Measurements from ENCODE around the gene KLHL17.
A peak's percentile ranks its signal among the peaks of the same experiment; 100 is the strongest.
"Not testable (repeated sequence)": the region's sequence is repeated elsewhere in the genome, so short reads cannot be mapped to it uniquely, and the experiment has no call there.

Gene KLHL17

DNA sequence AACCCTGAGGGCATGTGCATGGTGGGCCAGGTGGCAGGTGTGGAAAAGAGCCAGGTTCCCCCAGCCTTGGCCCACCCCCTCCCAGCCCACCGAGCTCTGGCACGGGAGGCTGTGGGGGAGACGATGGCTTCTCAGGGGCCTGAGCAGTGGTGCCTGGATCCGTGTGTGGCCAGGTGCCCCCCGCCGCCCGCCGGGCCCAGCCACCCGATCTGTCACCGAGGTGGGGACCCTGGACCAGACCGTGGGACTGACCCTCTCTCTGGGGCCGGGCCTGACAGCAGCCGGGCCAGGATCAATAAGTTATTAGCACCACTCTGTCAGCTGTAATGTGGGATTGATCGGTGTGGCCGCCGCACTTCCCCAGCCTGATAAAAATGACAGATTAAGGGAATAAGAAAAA, 22.9 kb upstream of the KLHL17 start:
- no peak for DNase-seq (ENCODE audit: low spot score)

GRCh38 chr1:938088-938683, 22.2 kb upstream of the KLHL17 start:
- DNase-seq (ENCODE audit: low spot score): peak; percentile 71

GRCh38 chr1:938711-939489, 21.5 kb upstream of the KLHL17 start:
- DNase-seq (ENCODE audit: low spot score): no peak

DNA sequence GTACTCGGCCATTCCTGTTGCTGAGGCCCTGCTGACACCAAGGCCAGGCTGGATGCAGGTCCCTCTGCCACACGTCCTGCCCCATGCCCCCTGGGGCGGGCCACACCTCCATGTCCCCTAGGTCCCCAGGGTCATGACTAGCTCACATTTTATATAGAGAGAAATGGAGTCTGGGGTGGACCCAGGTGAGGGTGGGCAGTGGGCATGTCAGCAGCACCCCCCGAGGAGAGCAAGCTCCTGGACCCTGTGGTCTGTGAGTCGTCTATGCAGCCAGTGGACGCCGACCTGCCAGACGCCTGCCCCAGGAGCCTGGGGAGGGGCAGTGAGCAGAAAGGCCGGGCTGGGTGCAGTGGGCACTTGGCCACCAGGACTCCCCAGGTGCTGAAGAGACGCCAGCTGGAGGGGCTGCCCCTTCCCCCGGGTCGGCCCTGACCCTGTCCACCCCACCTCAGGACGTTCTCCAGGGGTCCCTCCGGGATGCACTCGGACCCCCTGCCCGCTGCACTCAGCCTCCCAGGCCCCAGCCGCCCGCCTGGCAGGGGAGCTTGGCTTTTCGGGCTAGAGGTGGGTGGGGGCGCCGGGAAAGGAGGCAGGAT, 20.8 kb upstream of the KLHL17 start:
- no peak for DNase-seq (ENCODE audit: low spot score)

GRCh38 chr1:940107-941014, 20.0 kb upstream of the KLHL17 start:
- peak; percentile 59 for DNase-seq (ENCODE audit: low spot score)

DNA sequence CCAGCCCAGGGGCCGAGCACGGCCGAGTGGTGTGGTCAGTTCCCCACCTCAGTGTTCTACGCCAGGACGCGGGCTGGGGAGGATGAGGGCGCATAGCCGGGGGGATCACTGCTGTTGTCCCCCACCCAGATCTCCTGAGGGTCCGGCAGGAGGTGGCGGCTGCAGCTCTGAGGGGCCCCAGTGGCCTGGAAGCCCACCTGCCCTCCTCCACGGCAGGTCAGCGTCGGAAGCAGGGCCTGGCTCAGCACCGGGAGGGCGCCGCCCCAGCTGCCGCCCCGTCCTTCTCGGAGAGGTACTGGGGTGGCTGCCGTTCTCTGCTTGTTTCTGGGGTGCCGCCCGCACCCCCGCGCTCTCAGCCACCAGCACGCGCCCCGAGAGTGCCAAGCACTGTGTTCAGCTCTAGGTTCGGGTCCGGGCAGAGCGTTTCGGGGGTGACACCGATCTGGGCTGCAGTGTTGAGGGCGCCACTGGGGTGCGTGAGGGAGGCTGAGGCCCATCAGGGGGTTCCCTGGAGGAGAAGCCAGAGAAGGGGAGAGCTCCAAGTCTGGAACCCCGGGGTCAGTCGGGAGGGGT, 19.3 kb upstream of the KLHL17 start:
- no peak for DNase-seq (ENCODE audit: low spot score)

DNA sequence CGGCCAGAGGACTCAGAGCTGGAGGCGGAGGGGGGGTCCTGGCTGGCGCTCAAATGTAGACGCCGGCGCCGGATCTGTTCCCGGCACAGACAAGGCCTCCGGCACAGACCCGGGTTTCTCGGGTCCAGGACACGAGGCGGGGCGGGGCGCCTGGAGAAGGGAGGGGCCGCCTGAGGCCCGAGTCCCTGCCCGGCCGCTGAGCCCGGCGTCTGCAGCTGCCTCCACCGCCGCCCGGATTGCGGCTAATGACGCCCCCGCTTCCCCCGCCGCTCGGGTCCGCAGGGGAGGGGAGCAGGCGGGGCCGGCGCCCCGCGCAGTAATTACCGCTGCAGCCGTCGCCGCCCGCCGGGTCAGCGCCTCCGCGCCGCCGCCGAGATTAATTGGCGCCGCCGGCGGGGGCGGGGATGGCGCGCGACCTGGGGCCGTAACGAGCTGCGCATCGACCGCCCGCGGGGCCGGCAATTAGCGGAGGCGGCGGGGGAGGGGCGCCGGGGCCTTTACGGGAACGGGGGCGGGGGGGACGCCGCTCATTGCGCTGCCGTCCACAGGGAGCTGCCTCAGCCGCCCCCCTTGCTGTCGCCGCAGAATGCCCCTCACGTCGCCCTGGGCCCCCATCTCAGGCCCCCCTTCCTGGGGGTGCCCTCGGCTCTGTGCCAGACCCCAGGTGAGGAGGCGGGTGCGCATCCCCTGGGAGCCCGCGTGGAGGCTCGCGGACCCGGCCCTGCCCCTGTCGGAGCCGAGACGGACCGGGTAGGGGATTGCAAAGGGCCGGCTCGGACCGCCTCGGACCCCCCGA, 18.6 kb upstream of the KLHL17 start:
- DNase-seq (ENCODE audit: low spot score): peak; percentile 50

GRCh38 chr1:942411-942821, 18.0 kb upstream of the KLHL17 start:
- DNase-seq (ENCODE audit: low spot score): no peak

DNA sequence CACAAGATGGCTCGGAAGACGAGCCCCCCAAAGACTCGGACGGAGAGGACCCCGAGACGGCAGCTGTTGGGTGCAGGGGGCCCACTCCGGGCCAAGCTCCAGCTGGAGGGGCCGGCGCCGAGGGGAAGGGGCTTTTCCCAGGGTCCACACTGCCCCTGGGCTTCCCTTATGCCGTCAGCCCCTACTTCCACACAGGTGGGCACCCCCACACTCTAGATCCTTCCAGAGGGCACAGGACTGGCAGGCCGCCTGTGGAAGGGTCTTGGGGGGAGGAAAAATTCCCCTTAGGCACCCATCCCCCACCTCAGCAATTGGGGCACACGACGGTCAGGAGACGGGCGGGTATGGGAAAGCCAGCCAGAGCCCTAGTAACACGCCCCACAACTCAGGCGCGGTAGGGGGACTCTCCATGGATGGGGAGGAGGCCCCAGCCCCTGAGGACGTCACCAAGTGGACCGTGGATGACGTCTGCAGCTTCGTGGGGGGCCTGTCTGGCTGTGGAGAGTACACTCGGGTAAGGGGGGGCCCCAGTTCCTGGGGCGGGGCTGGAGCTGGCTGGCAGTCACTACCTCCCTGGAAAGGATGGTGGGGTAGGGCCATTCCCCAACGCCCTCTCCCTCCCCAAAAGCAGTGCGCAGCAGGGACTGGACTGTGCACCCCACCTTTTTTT, 17.4 kb upstream of the KLHL17 start:
- DNase-seq (ENCODE audit: low spot score): no peak

DNA sequence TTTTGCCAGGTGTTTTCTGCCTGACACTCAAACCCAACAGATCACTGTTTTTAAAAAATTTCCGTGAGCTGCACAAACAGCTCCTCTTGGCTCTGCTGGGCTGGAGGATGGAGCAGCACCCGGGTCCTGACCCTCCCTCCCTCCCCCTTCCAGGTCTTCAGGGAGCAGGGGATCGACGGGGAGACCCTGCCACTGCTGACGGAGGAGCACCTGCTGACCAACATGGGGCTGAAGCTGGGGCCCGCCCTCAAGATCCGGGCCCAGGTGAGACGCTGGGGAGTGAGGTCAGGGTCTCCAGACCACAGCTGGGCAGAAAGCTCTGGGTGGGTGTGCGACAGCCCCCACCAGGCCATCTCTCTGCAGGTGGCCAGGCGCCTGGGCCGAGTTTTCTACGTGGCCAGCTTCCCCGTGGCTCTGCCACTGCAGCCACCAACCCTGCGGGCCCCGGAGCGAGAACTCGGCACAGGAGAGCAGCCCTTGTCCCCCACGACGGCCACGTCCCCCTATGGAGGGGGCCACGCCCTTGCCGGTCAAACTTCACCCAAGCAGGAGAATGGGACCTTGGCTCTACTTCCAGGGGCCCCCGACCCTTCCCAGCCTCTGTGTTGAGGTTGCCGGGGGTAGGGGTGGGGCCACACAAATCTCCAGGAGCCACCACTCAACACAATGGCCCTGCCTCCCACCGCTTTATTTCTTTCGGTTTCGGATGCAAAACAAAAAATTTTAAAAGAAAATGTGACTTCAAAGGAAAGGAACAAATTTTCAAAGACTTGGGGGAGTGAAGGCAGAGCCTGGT, 16.6 kb upstream of the KLHL17 start:
- no peak for DNase-seq (ENCODE audit: low spot score)

GRCh38 chr1:944341-945325, 15.8 kb upstream of the KLHL17 start:
- DNase-seq (ENCODE audit: low spot score): no peak

GRCh38 chr1:945688-946556, 14.5 kb upstream of the KLHL17 start:
- no peak for DNase-seq (ENCODE audit: low spot score)

DNA sequence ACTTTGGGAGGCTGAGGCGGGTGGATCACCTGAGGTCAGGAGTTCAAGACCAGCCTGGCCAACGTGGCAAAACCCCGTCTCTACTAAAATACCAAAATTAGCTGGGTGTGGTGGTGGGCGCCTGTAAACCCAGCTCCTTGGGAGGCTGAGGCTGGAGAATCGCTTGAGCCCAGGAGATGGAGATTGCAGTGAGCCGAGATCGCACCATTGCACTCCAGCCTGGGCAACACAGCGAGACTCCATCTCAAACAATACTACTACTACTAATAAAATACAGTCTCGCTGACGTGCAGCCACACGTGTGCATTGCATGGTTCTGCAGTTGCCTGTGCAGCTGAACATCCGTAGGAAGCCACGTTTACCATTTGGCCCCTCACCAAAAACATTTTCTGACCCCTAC, 13.6 kb upstream of the KLHL17 start:
- not testable (repeated sequence) for DNase-seq (ENCODE audit: low spot score)

GRCh38 chr1:947958-948357, 12.4 kb upstream of the KLHL17 start:
- DNase-seq (ENCODE audit: low spot score): no peak

- DNase-seq (ENCODE audit: low spot score): no peak
These were observed 10.1 kb upstream of the KLHL17 start for GRCh38 chr1:950268-950667.

GRCh38 chr1:950881-951280, 9.5 kb upstream of the KLHL17 start:
- no peak for DNase-seq (ENCODE audit: low spot score)

GRCh38 chr1:951364-951763, 9.0 kb upstream of the KLHL17 start:
- no peak for DNase-seq (ENCODE audit: low spot score)

DNA sequence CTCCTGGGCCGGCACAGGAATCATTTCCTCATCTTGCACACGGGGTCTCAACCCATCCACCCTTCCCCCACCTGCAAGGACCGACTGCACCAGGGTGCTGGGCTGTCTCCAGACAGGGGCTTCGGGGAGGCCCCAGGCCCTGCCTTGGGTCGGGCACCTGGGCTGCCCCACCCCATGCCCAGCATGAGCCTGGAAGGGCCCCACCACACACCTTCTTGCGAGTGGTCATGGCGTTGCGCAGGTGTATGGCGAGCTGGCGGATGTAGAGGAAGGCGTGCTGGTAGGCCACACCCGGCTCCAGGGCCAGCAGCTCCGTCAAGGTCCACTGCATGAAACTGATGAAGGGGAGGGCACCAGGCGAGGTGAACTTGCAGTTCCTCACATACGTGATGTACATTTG, 8.2 kb upstream of the KLHL17 start:
- DNase-seq (ENCODE audit: low spot score): no peak
